GM18867 (cell line): ENCODE data around the gene C4orf50.
A peak's percentile ranks its signal among the peaks of the same experiment; 100 is the strongest.

Experiments used
- ATAC-seq: cut with Tn5 transposase; IDR thresholded peaks from one replicate; pipeline ENCODE4 v1.9.1; 2021; ENCODE audit warnings: mild to moderate bottlenecking, moderate library complexity; ENCODE audit not compliant: unreplicated experiment

The C4orf50 gene

DNA sequence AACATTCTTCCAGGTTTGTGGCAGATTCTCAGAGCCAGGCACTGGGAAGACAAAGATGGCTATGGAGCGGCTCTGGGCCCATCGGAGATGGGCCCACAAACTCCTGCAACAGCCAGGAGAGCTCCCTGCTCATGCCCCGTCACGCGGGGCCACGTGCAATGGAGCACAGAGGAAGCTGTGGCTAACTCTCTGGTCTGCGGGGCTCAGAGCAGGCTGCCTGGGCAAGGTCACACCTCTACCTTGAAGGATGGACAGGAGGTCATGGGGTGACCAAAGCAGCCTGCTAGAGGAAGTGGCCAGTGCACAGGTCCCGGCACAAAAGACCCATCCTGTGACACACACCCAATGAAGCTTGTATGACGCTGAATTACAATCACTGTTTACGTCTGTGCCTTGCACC is 45.2 kb downstream of the C4orf50 start:
- no peak for ATAC-seq

DNA sequence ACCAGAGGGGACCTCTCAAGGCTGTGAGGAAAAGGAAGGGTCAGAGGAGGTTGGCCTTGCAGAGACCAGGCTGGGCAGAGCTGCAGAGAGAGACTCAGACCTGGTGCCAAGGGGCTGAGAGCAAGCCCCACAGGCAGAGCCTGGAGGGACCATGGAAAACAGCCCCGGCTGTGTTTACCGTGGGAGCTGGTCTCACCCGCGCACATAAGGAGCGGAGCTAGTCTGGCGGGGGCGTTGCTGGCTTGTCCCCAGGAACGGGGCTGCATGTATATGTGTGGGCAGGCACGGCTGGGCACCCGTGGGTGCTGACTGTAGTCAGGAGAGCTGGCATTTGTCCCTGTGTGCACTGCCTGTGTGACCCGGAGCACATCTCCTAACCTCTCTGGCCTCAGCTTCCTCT is 45.7 kb downstream of the C4orf50 start:
- ATAC-seq = no peak

DNA sequence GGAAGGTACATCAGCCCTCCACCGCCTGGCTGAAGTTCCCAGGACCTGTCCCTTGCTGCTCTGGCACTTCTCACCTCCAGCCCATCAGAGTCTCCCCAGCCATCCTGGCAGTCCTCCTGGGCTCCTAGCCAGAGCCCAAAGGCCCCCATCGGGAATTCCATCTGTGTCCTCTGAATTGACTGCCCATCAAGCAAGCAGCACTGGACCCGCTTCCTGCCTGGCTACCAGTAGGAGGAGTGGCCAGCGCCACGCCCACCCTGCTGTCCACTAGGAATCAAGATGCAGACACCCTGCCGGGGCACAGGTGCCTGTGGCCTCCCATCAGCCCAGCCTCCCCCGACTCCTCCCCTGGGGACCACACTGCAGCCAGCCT is 47.2 kb downstream of the C4orf50 start:
- ATAC-seq = no peak

DNA sequence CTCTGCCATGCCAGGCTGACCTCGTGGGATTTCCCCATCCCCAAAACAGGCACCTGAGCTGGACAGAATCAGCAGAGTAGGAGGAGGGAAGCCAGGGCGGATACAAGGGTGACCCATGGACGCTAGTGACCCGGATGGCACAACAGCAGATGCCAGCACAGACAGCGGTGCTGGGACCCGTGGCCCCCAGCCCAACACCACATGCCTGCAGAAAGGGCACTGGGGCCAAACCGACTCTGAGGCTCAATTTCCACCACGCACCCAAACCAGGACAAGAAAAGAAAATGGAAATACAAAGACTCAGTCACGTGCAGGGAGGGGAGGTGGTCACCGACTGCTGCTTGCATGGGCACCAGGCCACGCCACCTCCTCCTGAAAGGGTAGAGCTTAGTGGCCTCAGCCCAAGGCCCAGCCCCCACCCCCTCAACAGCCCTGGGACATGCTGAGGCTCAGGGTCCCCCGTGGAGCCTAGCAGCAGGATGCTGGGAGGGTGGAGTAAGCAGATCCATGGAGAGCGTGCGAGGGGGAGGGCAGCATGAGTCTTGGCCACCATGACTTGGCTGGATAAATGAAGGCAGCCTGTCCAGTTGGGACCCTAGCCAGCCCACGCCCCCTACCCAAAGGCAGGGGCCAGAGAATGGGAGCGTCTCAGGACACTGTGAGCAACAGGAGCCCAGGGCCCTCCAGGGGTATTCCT is 47.7 kb downstream of the C4orf50 start:
- ATAC-seq = no peak

DNA sequence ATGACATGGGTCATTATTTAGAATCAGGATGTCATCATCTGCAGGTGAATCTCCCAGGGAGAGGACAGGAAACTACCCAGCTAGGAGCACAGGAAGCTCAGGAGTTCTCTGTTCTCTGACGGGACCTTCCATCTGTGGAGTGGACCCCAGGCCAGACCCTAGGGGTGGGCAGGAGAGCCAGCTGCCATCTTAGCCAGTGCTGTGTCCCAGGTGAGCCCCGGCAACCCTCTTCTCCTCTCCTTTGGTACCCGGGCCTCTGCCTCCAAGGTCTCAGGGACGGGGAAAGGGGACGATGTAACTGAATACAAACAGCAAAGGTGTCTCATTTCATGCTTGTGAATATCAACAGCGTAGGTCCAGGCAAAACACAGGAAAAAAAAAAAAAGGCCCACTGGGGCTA is 48.5 kb downstream of the C4orf50 start:
- ATAC-seq = no peak

DNA sequence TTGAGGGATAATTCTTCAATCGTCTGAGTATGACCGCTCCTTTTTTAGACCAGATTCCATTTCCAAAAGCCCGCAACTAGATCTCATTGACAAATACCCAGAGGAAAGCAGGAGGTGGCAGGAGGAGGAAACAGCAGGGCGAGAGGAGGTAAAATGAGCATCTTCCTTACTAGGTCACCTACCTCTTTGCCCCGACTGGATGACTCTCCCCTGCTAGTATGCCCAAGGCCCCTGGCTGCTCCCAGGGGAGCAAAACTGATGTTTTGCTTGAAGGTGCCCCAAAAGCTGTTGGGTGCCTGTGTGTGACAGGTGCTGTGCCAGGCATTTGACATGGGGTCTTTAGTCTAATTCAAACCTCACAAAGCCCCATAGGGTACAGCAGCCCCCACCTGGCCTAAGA is 48.9 kb downstream of the C4orf50 start:
- ATAC-seq = no peak

DNA sequence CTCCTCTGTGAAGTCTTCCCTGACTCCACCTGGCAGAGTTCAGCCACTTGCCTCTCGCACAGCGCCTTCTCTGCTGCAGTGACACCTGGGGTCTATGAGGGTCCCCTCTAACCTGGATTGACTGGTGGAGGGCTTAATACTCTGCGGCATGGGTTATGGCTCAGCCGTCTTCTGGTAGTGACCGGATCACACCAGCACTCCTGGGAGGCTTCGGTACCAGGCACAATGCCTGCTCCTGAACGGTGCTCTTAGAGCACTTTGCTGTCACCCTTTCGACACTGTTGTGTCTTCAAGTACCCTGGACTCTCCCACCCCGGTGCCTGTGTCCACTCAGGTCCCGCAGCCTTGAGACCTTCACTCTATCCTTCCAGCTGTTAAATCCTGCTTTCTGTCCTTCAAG is 50.0 kb downstream of the C4orf50 start:
- ATAC-seq = no peak

DNA sequence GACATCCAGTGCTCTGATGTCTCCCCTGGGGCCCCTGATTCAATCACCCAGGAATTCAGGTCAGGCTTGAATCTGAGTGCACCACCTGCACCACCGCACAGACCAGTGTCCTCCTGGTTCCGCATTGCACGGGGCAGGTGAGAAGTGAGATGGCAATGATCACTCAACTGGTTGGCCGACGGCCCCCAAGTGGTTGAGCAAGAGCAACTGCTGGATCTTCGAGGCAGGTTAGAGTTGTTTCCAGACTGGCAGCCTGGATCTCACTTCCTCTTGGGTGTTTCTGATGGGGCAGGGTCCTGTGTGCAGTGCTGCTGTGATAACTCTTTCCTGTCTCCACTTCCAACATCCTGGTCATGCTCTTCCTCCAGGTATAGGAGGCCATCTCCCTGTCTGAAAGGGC is 50.4 kb downstream of the C4orf50 start:
- ATAC-seq = no peak

DNA sequence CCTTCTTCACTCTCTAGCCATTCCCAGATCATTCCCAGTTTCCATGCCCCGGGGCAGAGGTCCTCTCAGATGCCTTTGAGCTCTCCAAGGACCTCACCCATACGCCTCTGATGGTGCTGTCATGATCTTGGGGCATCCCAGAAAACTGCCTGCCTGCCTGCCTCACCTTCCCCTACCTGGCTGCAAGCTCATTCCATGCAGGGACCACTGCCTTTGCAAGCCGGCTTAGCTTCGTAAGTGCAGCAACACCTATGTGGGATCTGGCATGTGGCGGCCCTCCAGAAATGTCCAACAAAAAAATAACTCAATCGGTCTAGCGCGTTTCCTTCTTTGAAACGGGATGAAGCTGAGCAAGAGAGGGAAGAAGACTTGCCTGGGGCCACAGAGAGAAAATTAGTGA is 53.0 kb downstream of the C4orf50 start:
- no peak for ATAC-seq

DNA sequence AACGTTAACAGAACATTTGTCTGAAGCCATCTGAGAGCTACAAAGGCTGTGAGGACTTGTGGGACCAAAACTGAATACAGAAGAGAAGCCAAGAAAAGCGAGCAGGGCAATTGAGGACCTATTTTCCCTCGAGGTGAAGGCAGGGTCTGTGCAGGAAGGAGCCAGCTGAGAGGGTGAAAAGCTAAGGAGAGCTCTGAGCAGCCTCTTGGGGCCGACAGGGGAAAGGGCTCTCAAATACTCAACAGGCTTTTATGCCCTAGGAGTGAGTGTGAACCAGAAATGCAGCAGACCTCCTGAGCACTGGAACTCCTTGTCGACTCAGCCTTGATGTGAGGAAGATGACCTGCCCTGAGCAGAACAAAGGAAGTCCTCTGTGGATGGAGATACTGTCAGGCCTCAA is 54.2 kb downstream of the C4orf50 start:
- ATAC-seq = no peak

DNA sequence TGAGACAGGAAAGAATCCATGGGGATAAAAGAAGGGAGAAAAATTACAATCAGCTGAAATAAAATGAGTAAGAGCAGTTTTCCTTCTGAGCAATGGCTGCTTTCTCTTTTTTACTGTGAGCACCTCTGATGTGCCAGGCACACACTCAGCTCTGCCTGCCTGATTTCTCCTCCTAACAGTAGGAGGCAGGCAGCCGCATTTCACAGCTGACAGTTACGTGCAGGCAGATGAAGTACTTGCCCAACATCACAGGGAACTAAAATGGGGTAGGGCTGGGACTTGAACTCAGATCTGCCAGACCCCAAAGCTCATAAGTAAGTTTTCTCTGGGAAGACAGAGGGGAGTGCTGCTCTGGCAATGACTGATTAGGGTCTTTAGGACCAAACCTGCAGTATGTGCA is 54.6 kb downstream of the C4orf50 start:
- no peak for ATAC-seq

DNA sequence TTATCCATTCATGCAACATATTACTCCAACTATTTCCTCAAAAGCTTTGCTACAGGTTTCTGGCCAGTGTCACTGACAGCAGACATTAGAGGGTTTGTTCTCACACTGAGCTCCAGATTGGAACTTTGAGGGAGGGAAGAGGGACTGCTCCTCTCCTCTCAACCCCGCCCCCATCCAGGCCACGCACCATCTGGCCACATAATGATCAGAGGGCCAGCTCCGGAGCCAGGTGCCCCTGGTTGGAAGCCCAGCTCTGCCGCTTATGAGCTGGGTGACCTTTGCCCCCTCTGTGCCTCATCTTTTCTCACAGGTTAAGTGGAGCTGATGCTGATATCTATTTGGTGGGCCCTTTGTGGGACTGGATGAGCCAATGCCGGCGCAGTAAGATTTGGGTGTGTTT is 55.8 kb downstream of the C4orf50 start:
- ATAC-seq = no peak

DNA sequence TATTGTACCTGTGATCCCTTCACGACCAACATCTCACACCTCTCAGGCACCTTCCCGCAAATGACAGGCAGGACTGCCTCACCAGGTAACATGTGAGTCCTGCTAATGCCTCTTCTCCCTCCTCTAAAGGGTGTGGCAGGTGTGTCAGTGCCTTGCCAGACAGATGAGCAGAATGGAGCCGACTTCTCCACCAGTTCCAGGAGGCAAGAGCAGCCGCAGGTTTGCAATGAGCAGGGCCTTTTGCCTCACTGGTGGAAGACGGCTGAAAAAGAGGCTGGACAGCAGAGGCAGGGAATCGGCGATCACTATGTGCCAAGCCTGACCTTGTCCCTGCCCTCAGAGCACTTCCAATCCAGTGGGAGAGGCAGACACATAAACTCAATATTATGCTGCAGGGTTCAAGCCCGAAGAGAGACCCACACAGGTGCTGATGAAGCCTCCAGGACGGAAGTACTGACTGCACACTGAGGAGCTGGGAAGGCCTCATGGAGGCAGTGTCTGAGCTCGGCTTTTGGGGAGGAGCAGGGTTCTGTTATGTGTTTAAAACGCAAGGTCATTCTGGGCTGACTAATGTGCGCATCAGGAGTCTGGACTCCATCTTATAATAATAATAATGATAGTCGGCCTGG is 57.9 kb downstream of the C4orf50 start:
- ATAC-seq = no peak

DNA sequence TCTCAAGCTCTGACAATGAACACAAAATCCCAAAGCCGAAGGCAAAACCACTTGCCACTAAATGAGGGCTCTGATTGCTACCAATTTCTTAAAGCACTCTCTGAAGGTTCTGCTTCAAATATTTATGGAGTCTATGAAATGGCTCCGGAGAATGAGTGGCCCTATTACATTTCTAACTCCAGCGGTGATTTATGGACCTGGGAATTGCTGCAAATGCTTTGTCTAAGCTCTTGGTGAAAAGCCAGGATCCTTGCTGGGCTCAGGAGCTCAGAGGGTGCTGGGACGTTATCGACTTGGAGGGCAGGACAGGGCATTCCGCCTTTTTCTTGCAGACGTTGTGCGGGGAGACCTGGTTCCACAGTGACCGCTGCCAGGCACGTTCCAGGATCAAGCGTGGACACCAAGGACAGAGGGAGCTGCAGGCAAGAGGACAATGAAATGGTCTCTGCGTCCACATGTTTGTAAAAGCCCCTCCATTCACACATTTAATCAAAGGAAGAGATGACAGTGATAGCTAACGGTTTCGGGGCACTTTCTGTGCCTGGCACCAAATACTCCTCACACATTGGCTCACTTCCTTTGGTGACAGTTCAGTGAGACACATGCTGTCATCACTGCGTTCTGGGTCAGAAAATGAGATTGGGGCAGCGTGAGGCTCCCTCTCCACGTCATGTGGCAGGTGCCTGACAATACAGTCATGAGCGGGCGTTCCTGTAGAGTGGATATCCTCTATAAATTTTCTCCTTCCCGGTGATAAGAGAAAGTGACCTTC is 58.8 kb downstream of the C4orf50 start:
- ATAC-seq = no peak

DNA sequence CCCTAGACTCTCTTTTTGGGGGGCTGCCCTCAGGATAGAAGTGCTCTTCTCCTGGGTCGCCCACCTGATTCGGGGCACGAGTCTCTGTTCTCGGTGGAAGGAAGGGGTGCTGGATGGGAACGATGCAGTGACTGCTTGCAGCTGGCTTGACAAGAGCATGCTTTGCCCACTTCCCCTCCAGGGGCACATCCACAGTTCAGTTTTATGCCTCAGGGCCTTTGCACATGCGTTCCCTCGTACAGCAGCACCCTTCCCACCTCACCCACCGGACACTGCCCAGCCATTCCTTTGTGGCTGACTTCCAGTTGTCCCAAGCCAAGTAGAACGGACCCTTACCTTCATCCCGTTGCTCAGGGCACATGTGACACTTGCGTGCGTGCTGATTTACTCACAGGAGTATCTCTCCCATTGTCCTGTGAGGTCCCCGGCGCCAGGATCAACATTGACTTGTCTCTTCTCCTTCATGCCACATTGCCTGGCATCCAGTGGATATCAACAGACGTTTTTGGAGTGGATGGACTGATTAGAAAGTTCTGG is 60.0 kb downstream of the C4orf50 start:
- ATAC-seq = no peak

DNA sequence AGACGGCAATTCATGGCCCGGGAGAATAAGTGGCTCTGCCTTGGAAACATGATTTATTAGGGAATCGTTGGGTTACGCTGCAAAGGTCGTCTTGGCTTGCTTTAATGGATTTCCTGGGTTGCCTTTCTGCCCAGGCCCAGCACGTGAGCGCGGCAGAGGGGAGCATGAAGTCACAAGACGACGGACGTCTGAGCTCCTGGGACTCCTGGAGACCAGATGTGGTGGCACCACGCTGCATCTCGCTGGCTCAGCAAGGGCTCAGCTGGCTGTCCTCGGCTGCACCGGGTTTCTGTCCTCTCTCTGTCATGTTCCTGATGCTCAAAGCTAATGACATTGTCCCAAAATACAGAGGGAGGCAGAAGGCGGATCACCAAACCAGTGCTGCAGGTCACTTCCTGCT is 61.2 kb downstream of the C4orf50 start:
- ATAC-seq = no peak

DNA sequence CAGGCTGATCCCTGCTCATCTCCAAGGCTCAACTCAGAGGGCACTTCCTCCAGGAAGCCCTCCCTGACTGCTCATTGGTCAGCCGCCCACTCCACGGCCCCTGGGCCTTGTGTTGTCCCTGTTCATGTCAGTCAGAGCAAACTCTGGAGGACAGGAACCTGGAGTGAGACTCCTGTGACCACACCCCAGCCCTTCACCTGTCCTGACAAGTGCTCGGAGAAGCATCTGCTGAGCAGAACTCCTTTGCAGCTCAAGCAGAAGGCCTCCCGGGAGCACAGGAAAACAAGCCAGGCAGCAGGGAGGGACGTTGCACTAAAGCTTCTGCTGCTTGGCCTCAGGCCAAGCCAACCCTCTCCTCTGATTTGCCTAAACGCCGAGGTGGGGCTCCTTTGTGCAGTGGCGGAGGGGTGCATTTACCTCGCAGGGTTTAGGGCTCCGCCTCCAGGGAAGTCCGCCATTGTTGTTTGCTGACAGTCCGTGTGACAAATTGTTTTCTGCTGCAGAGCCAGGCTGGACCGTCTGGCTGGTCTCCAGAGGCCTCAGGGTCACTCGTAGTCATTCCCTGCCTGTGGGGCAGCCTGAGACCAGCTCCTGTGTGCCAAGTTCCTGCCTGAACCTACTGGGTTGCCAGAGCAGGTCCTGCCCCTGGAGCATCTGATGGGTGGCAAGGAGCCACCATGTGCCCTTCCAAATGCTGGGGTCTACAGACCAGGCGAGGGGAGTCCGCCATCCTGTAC is 61.8 kb downstream of the C4orf50 start:
- ATAC-seq = peak; percentile 46

DNA sequence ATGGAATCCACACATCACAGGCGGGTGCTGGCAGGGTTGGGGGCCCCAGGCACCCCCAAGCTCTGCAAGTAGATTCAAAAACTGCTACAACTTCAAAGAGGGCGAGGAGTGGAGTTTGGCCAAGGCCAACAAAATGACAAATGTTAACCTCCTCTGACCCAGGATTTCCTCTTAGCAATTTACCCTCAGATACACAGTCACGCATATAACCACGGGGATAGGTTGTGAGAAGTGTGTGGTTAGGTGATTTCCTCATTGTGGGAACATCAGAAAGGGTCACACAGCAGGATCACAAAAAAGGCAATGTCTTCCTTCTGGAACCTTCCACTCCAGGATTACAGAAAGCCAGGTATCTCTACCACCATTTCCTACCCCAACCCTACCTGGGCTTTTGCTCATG is 62.4 kb downstream of the C4orf50 start:
- no peak for ATAC-seq

DNA sequence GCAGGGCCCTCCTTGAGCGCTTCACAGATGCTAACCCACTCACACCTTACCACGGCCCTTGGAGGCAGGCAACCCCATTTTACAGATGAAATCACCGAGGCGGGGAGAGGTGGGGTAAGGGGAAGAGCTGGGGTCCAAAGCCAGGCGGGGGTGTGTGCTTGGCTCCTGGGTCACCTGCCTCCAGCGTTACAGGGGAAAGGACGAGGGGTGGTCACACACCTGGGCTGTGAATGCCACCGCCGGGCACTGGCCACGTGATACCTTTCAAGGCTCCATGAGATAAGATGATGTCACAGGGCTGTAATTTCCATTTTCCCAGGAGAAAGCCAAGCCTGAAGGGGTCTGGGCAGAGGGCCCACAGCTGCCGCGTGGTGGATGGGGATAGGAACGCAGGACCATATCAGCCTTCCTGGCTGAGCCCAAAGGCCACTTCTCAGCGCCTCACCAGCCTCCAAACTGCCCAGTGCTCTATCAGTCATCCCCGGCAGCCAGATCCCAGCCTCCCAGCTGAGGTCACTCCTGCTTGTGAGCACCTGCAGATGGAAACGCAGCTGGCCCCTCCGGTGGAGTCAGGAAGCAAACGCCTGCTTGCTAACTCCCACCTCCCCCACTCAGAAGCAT is 62.9 kb downstream of the C4orf50 start:
- ATAC-seq = no peak

DNA sequence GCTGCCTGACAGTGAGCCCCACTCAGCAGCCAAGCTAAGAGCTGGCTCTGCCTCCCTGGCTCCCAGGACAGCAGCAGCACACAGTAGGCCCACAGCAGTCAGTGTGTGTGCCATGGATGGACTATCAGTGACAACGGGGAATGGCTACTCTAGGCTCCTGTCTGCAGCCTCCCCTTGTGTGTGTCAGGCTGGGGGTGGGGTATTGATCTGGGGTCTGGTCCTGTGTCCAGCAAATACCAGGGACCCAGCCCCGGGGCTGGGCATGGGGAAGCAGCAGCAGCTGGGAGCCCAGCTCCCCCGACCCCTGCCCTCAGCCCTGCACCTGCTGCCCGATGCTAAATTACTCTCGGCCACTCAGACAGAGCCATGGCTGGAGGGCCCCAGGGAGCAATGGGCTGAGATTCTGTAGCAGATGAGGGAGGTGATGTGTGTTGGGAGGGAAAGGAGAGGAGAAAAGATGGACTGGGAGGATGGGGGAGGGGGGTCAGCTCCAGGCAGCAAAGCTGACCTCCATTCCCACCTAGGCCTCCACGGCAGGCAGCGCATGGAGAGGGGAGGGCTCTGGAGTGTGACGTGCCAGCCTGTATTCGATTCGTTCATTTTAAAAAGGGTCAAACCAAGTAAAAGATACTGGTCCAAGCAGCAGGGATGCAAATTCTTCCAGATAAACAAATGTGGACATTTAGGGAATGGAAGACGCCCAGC is 64.0 kb downstream of the C4orf50 start:
- no peak for ATAC-seq
